Measurements from ENCODE around the gene RBPJ. TPM values are rescaled to one million over a fixed set of nuclear protein-coding genes. Genes with fewer than 3 reads are reported as not detected.
A peak's percentile ranks its signal among the peaks of the same experiment; 100 is the strongest.

The RBPJ gene
- total RNA-seq, 1 experiment from 2014 or later: 34.5 TPM

- DNase-seq (ENCODE audit: low read depth in 1 of 2, low spot score in 2 of 2): no peak
- peaks cover 15% of the 10 kb centered on the region for H3K4me1 ChIP-seq (replicated peaks)
- H3K36me3 ChIP-seq: no peaks in the 10 kb centered on the region
- H3K27me3 ChIP-seq (replicated peaks): no peaks in the 10 kb centered on the region
- H3K27ac ChIP-seq: no peak overlapping the region
- no peak overlapping the region for H3K4me3 ChIP-seq
- H3K9me3 ChIP-seq (replicated peaks): no peaks in the 10 kb centered on the region
Measured at GRCh38 chr4:26434030-26434639, 113.3 kb downstream of the RBPJ start.

- DNase-seq (ENCODE audit: low read depth in 1 of 2, low spot score in 2 of 2): no peak
- Histone ChIP-seq H3K4me1 (replicated peaks) (no peaks in the 10 kb centered on the region), H3K36me3 (no peaks in the 10 kb centered on the region), H3K27ac (no peak overlapping the region), H3K27me3 (replicated peaks) (no peaks in the 10 kb centered on the region), H3K4me3 (no peak overlapping the region), H3K9me3 (replicated peaks) (no peaks in the 10 kb centered on the region)
Measured at GRCh38 chr4:26441102-26441501, 120.3 kb downstream of the RBPJ start.

GRCh38 chr4:26441771-26442170, 121.0 kb downstream of the RBPJ start:
- no peaks in the 10 kb centered on the region for H3K27me3 ChIP-seq (replicated peaks)
- no peak for DNase-seq (ENCODE audit: low read depth in 1 of 2, low spot score in 2 of 2)
- H3K4me1 ChIP-seq (replicated peaks): no peaks in the 10 kb centered on the region
- H3K27ac ChIP-seq: no peak overlapping the region
- H3K36me3 ChIP-seq: no peaks in the 10 kb centered on the region
- H3K4me3 ChIP-seq: no peak overlapping the region
- no peaks in the 10 kb centered on the region for H3K9me3 ChIP-seq (replicated peaks)

GRCh38 chr4:26447378-26447777, 126.6 kb downstream of the RBPJ start:
- no peak overlapping the region for H3K4me3 ChIP-seq
- no peaks in the 10 kb centered on the region for H3K36me3 ChIP-seq
- H3K27me3 ChIP-seq (replicated peaks): no peaks in the 10 kb centered on the region
- no peak for DNase-seq (ENCODE audit: low read depth in 1 of 2, low spot score in 2 of 2)
- H3K4me1 ChIP-seq (replicated peaks): no peaks in the 10 kb centered on the region
- H3K27ac ChIP-seq: no peak overlapping the region
- no peaks in the 10 kb centered on the region for H3K9me3 ChIP-seq (replicated peaks)

GRCh38 chr4:26450418-26450817, 129.6 kb downstream of the RBPJ start:
- H3K9me3 ChIP-seq (replicated peaks): no peaks in the 10 kb centered on the region
- no peak overlapping the region for H3K27ac ChIP-seq
- H3K36me3 ChIP-seq: no peaks in the 10 kb centered on the region
- DNase-seq (ENCODE audit: low read depth in 1 of 2, low spot score in 2 of 2): no peak
- no peaks in the 10 kb centered on the region for H3K27me3 ChIP-seq (replicated peaks)
- no peaks in the 10 kb centered on the region for H3K4me1 ChIP-seq (replicated peaks)
- no peak overlapping the region for H3K4me3 ChIP-seq

- Histone ChIP-seq H3K36me3 (no peaks in the 10 kb centered on the region), H3K4me1 (replicated peaks) (no peaks in the 10 kb centered on the region), H3K9me3 (replicated peaks) (no peaks in the 10 kb centered on the region), H3K27ac (no peak overlapping the region), H3K27me3 (replicated peaks) (no peaks in the 10 kb centered on the region), H3K4me3 (no peak overlapping the region)
- DNase-seq (ENCODE audit: low read depth in 1 of 2, low spot score in 2 of 2): no peak
Measured at GRCh38 chr4:26451597-26451996, 130.8 kb downstream of the RBPJ start.

- H3K27me3 ChIP-seq (replicated peaks): no peaks in the 10 kb centered on the region
- no peak overlapping the region for H3K27ac ChIP-seq
Measured at GRCh38 chr4:26452565-26453531, 132.0 kb downstream of the RBPJ start.

GRCh38 chr4:26454961-26455360, 134.1 kb downstream of the RBPJ start:
- Histone ChIP-seq H3K27ac (no peak overlapping the region), H3K36me3 (no peaks in the 10 kb centered on the region), H3K27me3 (replicated peaks) (no peaks in the 10 kb centered on the region), H3K4me3 (no peak overlapping the region), H3K4me1 (replicated peaks) (0 out of 2 replicates have a peak, but pooled peaks cover 3% of the 10 kb centered on the region), H3K9me3 (replicated peaks) (no peaks in the 10 kb centered on the region)
- no peak for DNase-seq (ENCODE audit: low read depth in 1 of 2, low spot score in 2 of 2)

More at GRCh38 chr4:26452565-26453531, 132.0 kb downstream of the RBPJ start:
- Histone ChIP-seq H3K4me1 (replicated peaks) (no peaks in the 10 kb centered on the region), H3K4me3 (no peak overlapping the region), H3K9me3 (replicated peaks) (no peaks in the 10 kb centered on the region), H3K36me3 (no peaks in the 10 kb centered on the region)
- no peak for DNase-seq (ENCODE audit: low read depth in 1 of 2, low spot score in 2 of 2)

GRCh38 chr4:26455571-26455970, 134.8 kb downstream of the RBPJ start:
- Histone ChIP-seq H3K9me3 (replicated peaks) (no peaks in the 10 kb centered on the region), H3K4me3 (no peak overlapping the region), H3K4me1 (replicated peaks) (0 out of 2 replicates have a peak, but pooled peaks cover 3% of the 10 kb centered on the region), H3K27me3 (replicated peaks) (no peaks in the 10 kb centered on the region), H3K27ac (no peak overlapping the region), H3K36me3 (no peaks in the 10 kb centered on the region)
- DNase-seq (ENCODE audit: low read depth in 1 of 2, low spot score in 2 of 2): no peak

GRCh38 chr4:26457412-26457811, 136.6 kb downstream of the RBPJ start:
- H3K27me3 ChIP-seq (replicated peaks): no peaks in the 10 kb centered on the region
- DNase-seq (ENCODE audit: low read depth in 1 of 2, low spot score in 2 of 2): no peak
- H3K9me3 ChIP-seq (replicated peaks): no peaks in the 10 kb centered on the region
- no peak overlapping the region for H3K4me3 ChIP-seq
- 0 out of 2 replicates have a peak, but pooled peaks cover 3% of the 10 kb centered on the region for H3K4me1 ChIP-seq (replicated peaks)
- H3K36me3 ChIP-seq: no peaks in the 10 kb centered on the region
- no peak overlapping the region for H3K27ac ChIP-seq

GRCh38 chr4:26458157-26458561, 137.3 kb downstream of the RBPJ start:
- no peaks in the 10 kb centered on the region for H3K36me3 ChIP-seq
- 0 out of 2 replicates have a peak, but pooled peaks cover 3% of the 10 kb centered on the region for H3K4me1 ChIP-seq (replicated peaks)
- no peak overlapping the region for H3K27ac ChIP-seq
- no peak overlapping the region for H3K4me3 ChIP-seq
- DNase-seq (ENCODE audit: low read depth in 1 of 2, low spot score in 2 of 2): peak in 1 of 2 experiments; percentile 47
- H3K27me3 ChIP-seq (replicated peaks): no peaks in the 10 kb centered on the region
- no peaks in the 10 kb centered on the region for H3K9me3 ChIP-seq (replicated peaks)

GRCh38 chr4:26459054-26459755, 138.4 kb downstream of the RBPJ start:
- no peaks in the 10 kb centered on the region for H3K27me3 ChIP-seq (replicated peaks)
- H3K9me3 ChIP-seq (replicated peaks): no peaks in the 10 kb centered on the region
- H3K36me3 ChIP-seq: no peaks in the 10 kb centered on the region
- no peak overlapping the region for H3K27ac ChIP-seq
- DNase-seq (ENCODE audit: low read depth in 1 of 2, low spot score in 2 of 2): peak in 1 of 2 experiments; percentile 7
- H3K4me3 ChIP-seq: no peak overlapping the region
- H3K4me1 ChIP-seq (replicated peaks): 0 out of 2 replicates have a peak, but pooled peaks cover 3% of the 10 kb centered on the region

GRCh38 chr4:26459756-26460530, 139.1 kb downstream of the RBPJ start:
- Histone ChIP-seq H3K9me3 (replicated peaks) (no peaks in the 10 kb centered on the region), H3K4me3 (no peak overlapping the region), H3K27me3 (replicated peaks) (no peaks in the 10 kb centered on the region), H3K36me3 (no peaks in the 10 kb centered on the region), H3K27ac (no peak overlapping the region), H3K4me1 (replicated peaks) (0 out of 2 replicates have a peak, but pooled peaks cover 3% of the 10 kb centered on the region)
- no peak for DNase-seq (ENCODE audit: low read depth in 1 of 2, low spot score in 2 of 2)

Data from SJSA1 (cell line).